Brain pericyte (primary cell): Measurements from ENCODE around the gene PRSS50.

Experiments used
- DNase-seq: peaks from one replicate; pipeline ENCODE4 v3.0.0-alpha.2; 2012; ENCODE audit warnings: low read depth, low spot score

The PRSS50 gene

GRCh38 chr3:46725621-46726314 lies 8.1 kb upstream of the PRSS50 start:
- no peak for DNase-seq

GRCh38 chr3:46724424-46724823 lies 6.8 kb upstream of the PRSS50 start:
- no peak for DNase-seq

GRCh38 chr3:46722443-46722842 lies 4.8 kb upstream of the PRSS50 start:
- DNase-seq: no peak

- no peak for DNase-seq
Measured at GRCh38 chr3:46721009-46721408, 3.3 kb upstream of the PRSS50 start.

GRCh38 chr3:46719735-46720271 lies 2.1 kb upstream of the PRSS50 start:
- no peak for DNase-seq

GRCh38 chr3:46719044-46719565 lies 1.4 kb upstream of the PRSS50 start:
- DNase-seq: no peak

- DNase-seq: no peak
Measured at GRCh38 chr3:46716461-46717441, 918 bp downstream of the PRSS50 start.

GRCh38 chr3:46715507-46716175 lies 2.0 kb downstream of the PRSS50 start:
- DNase-seq: no peak

GRCh38 chr3:46714728-46715506 lies 2.8 kb downstream of the PRSS50 start:
- DNase-seq: no peak

GRCh38 chr3:46713898-46714552 lies 3.6 kb downstream of the PRSS50 start:
- DNase-seq: no peak

- no peak for DNase-seq
Measured at GRCh38 chr3:46713050-46713897, 4.4 kb downstream of the PRSS50 start.

- no peak for DNase-seq
Measured at GRCh38 chr3:46712191-46713049, 5.2 kb downstream of the PRSS50 start.

- DNase-seq: no peak
Measured at GRCh38 chr3:46711760-46712159, 5.9 kb downstream of the PRSS50 start.

GRCh38 chr3:46711305-46711704 lies 6.4 kb downstream of the PRSS50 start:
- no peak for DNase-seq

- DNase-seq: no peak
Measured at GRCh38 chr3:46710671-46711295, 6.9 kb downstream of the PRSS50 start.

GRCh38 chr3:46710229-46710628 lies 7.4 kb downstream of the PRSS50 start:
- DNase-seq: no peak

GRCh38 chr3:46709721-46710120 lies 7.9 kb downstream of the PRSS50 start:
- no peak for DNase-seq

GRCh38 chr3:46709157-46709654 lies 8.5 kb downstream of the PRSS50 start:
- no peak for DNase-seq
